ENCODE measurements around the gene SLC22A3. TPM values are rescaled to one million over a fixed set of nuclear protein-coding genes. Genes with fewer than 3 reads are reported as not detected.
A peak's percentile ranks its signal among the peaks of the same experiment; 100 is the strongest.

Gene SLC22A3
- total and polyA plus RNA-seq, 2 of the 13 experiments (the other 11 are each of a cell fraction or from before 2014, with no cell fraction given) = 12.0 to 31.5 TPM

DNA sequence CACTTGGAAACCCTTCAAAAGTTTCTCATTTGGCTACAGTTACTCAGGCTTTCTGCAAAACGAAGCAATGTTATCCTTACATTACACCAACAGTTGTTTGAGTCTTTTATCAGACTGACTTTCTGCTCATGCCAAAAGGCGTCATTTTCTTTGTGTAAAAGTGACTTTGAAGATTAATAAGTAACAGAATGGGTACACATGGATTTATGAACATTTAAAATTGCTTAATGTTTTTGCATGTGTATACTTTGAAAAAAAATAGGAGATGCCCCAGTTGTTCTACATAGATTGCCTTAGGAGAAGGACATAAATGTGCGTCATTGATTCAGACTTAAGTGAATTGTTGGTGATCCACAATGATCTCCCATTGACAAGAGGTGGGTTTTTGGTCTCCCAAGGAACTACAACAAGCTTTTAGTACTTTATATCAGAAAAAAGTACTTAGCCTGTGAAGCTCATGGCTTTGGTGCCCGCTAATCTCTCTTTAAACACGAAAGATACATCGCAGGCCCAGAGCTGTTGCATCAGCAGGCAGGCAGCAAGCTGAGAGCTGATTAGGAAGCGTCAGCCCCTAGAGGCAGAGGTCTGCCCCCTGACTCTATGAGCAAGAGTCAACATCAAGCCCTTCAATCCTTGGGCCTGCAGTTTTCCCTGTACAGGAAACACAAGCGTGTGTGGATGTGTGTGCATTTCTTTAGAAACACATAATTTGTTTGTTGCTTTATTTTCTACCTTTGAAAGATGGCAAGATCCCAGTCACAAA, 45.9 kb downstream of the SLC22A3 start (continued):
- TF ChIP-seq, protein P1, sequence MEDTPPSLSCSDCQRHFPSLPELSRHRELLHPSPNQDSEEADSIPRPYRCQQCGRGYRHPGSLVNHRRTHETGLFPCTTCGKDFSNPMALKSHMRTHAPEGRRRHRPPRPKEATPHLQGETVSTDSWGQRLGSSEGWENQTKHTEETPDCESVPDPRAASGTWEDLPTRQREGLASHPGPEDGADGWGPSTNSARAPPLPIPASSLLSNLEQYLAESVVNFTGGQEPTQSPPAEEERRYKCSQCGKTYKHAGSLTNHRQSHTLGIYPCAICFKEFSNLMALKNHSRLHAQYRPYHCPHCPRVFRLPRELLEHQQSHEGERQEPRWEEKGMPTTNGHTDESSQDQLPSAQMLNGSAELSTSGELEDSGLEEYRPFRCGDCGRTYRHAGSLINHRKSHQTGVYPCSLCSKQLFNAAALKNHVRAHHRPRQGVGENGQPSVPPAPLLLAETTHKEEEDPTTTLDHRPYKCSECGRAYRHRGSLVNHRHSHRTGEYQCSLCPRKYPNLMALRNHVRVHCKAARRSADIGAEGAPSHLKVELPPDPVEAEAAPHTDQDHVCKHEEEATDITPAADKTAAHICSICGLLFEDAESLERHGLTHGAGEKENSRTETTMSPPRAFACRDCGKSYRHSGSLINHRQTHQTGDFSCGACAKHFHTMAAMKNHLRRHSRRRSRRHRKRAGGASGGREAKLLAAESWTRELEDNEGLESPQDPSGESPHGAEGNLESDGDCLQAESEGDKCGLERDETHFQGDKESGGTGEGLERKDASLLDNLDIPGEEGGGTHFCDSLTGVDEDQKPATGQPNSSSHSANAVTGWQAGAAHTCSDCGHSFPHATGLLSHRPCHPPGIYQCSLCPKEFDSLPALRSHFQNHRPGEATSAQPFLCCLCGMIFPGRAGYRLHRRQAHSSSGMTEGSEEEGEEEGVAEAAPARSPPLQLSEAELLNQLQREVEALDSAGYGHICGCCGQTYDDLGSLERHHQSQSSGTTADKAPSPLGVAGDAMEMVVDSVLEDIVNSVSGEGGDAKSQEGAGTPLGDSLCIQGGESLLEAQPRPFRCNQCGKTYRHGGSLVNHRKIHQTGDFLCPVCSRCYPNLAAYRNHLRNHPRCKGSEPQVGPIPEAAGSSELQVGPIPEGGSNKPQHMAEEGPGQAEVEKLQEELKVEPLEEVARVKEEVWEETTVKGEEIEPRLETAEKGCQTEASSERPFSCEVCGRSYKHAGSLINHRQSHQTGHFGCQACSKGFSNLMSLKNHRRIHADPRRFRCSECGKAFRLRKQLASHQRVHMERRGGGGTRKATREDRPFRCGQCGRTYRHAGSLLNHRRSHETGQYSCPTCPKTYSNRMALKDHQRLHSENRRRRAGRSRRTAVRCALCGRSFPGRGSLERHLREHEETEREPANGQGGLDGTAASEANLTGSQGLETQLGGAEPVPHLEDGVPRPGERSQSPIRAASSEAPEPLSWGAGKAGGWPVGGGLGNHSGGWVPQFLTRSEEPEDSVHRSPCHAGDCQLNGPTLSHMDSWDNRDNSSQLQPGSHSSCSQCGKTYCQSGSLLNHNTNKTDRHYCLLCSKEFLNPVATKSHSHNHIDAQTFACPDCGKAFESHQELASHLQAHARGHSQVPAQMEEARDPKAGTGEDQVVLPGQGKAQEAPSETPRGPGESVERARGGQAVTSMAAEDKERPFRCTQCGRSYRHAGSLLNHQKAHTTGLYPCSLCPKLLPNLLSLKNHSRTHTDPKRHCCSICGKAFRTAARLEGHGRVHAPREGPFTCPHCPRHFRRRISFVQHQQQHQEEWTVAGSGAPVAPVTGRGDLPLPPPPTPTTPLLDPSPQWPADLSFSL (CRISPR knock-in tag; IDR thresholded peaks at IDR 0.05) = no peak
- TF ChIP-seq PPARG (CRISPR knock-in tag; conservative IDR thresholded peaks at IDR 0.05) (peak; percentile 66; the same call in 1 of the 2 replicates), ZBTB7A (CRISPR knock-in tag; IDR thresholded peaks at IDR 0.05) (peak; percentile 50; the same call in 1 of the 2 replicates), LCORL (IDR thresholded peaks at IDR 0.05) (no peak), LCORL (CRISPR knock-in tag; IDR thresholded peaks at IDR 0.05) (peak; percentile 81), IKZF5 (CRISPR knock-in tag; IDR thresholded peaks at IDR 0.05) (peak; percentile 62; the same call in 1 of the 2 replicates), ARNT2 (CRISPR knock-in tag; IDR thresholded peaks at IDR 0.05; ENCODE audit: low read depth) (peak; percentile 62; the same call in 1 of the 2 replicates), FOXO1 (CRISPR knock-in tag; IDR thresholded peaks at IDR 0.05) (peak; percentile 72), KDM4B (CRISPR knock-in tag; IDR thresholded peaks at IDR 0.05) (peak; percentile 67; the same call in 1 of the 2 replicates), SOX6 (IDR thresholded peaks at IDR 0.05) (no peak), SOX6 (CRISPR knock-in tag; IDR thresholded peaks at IDR 0.05) (peak; percentile 84), ZNF280D (CRISPR knock-in tag; IDR thresholded peaks at IDR 0.05) (no peak)
- TF ChIP-seq, protein P2, sequence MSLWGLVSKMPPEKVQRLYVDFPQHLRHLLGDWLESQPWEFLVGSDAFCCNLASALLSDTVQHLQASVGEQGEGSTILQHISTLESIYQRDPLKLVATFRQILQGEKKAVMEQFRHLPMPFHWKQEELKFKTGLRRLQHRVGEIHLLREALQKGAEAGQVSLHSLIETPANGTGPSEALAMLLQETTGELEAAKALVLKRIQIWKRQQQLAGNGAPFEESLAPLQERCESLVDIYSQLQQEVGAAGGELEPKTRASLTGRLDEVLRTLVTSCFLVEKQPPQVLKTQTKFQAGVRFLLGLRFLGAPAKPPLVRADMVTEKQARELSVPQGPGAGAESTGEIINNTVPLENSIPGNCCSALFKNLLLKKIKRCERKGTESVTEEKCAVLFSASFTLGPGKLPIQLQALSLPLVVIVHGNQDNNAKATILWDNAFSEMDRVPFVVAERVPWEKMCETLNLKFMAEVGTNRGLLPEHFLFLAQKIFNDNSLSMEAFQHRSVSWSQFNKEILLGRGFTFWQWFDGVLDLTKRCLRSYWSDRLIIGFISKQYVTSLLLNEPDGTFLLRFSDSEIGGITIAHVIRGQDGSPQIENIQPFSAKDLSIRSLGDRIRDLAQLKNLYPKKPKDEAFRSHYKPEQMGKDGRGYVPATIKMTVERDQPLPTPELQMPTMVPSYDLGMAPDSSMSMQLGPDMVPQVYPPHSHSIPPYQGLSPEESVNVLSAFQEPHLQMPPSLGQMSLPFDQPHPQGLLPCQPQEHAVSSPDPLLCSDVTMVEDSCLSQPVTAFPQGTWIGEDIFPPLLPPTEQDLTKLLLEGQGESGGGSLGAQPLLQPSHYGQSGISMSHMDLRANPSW (CRISPR knock-in tag; IDR thresholded peaks at IDR 0.05; ENCODE audit: borderline replicate concordance) = peak; percentile 36; the same call in 1 of the 2 replicates
- TF ChIP-seq, protein P3, sequence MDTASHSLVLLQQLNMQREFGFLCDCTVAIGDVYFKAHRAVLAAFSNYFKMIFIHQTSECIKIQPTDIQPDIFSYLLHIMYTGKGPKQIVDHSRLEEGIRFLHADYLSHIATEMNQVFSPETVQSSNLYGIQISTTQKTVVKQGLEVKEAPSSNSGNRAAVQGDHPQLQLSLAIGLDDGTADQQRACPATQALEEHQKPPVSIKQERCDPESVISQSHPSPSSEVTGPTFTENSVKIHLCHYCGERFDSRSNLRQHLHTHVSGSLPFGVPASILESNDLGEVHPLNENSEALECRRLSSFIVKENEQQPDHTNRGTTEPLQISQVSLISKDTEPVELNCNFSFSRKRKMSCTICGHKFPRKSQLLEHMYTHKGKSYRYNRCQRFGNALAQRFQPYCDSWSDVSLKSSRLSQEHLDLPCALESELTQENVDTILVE (CRISPR knock-in tag; IDR thresholded peaks at IDR 0.05) = peak; percentile 89

Data from HepG2 (cell line).